ENCODE results near the gene HAX1. TPM values are rescaled to one million over a fixed set of nuclear protein-coding genes. Genes with fewer than 3 reads are reported as not detected.
A peak's percentile ranks its signal among the peaks of the same experiment; 100 is the strongest.

HAX1 gene
- total RNA-seq (2021; fragmentation: NEBNext Ultra II Directional; extraction: Animal tissue kit (Norgen Biotek cat#: 25700)): 73.7 and 82.2 TPM in 2 replicates
- polyA plus RNA-seq (2011; rRNA removed): 111 and 115 TPM in 2 replicates
- polyA plus RNA-seq (2011; cell fraction: cytosol; rRNA removed): 125 TPM
- polyA plus RNA-seq (2011; cell fraction: nucleus; rRNA removed): 121 TPM
- polyA plus RNA-seq (2012, experiment 1 of 2): 91.0 to 107 TPM (median 105 TPM) in 4 replicates
- polyA plus RNA-seq (2012, experiment 2 of 2): 130 TPM
- 76.6 TPM for polyA plus RNA-seq (2013, experiment 1 of 2)
- 74.5 TPM for polyA plus RNA-seq (2013, experiment 2 of 2)
- polyA minus RNA-seq (2011; rRNA and poly(A)+ RNA removed): 72.3 and 75.2 TPM in 2 replicates
- polyA minus RNA-seq (2011; cell fraction: cytosol; rRNA and poly(A)+ RNA removed): 32.4 TPM
- polyA minus RNA-seq (2011; cell fraction: nucleus; rRNA and poly(A)+ RNA removed): 26.4 TPM
- long read RNA-seq, experiment 1, transcript HAX1-201 (7 exons, 1,227 nt): major isoform, 53 of 74 reads
- long read RNA-seq, experiment 1, partial matches to known transcripts: 15 of 74 reads
- long read RNA-seq, experiment 1, other reads (novel, unspliced or antisense): 3 of 74 reads
- long read RNA-seq, experiment 2, transcript HAX1-201 (7 exons, 1,227 nt): major isoform, 84 of 97 reads
- long read RNA-seq, experiment 2, partial matches to known transcripts: 1 of 97 reads
- long read RNA-seq, experiment 2, other reads (novel, unspliced or antisense): 5 of 97 reads

- H4K5ac ChIP-seq (ENCODE audit: insufficient read length, low read depth, low read length): peak within 1 kb of the TSS; percentile 78
- no peak within 1 kb of the TSS for H2BK15ac ChIP-seq (ENCODE audit: low read length)
- H3K14ac ChIP-seq (ENCODE audit: insufficient read length): peak within 1 kb of the TSS; percentile 81
- H3K36me3 ChIP-seq (ENCODE audit: control insufficient read depth in 2 of 4, insufficient read depth in 4 of 4, low read length in 3 of 4): peaks cover 13 to 45% (median 29%) of the 10 kb centered on the region in 4 experiments; a peak in 6 of 8 replicates
- no peak within 1 kb of the TSS for H3K56ac ChIP-seq (replicated peaks; ENCODE audit: insufficient read length, low read depth, low read length)
- FAIRE-seq (peak; percentile 19), DNase-seq (ENCODE audit: low read depth in 1 of 2, low spot score in 2 of 2) (peak; percentile 64 to 91)
- peak within 1 kb of the TSS; percentile 60 to 87 for H3K4me2 ChIP-seq (ENCODE audit: insufficient read depth in 1 of 2, low read depth in 2 of 2, low read length in 2 of 2)
- H3K4me1 ChIP-seq (replicated peaks in 1 of 4; ENCODE audit: control insufficient read depth in 3 of 4, insufficient read depth in 4 of 4, low read length in 3 of 4): peaks cover 0 to 5% (median 0%) of the 10 kb centered on the region in 4 experiments; a peak in 2 of 7 replicates
- ChIA-PET CTCF (ENCODE audit: partially characterized antibody) (interaction anchor here (0.6 to 4.6 kb wide), 28 partner anchors 9 to 316 kb away, joined by 3 to 17 read pairs (median 4); no protein-coding TSS in a partner anchor), POLR2A (ENCODE audit: partially characterized antibody) (interaction anchor here (0.6 to 1.9 kb wide), 17 partner anchors 11 to 213 kb away, joined by 3 to 15 read pairs (median 4); partner anchors contain the start of genes ATP8B2 and UBAP2L)
- 0 out of 2 replicates have a peak within 1 kb of the TSS, but pooled peaks have one; percentile 39 for H2AK5ac ChIP-seq (ENCODE audit: low read depth, low read length)
- no peaks in the 10 kb centered on the region; the same call in none of the 2 replicates for H3K23me2 ChIP-seq (ENCODE audit: low read depth, low read length)
- H2AFZ ChIP-seq (ENCODE audit: low read length): peak within 1 kb of the TSS; percentile 91
- H3K18ac ChIP-seq (ENCODE audit: extremely low read depth, low read length): peak within 1 kb of the TSS; percentile 98
- peak within 1 kb of the TSS; percentile 50; the same call in 1 of the 2 replicates for H2BK12ac ChIP-seq (ENCODE audit: low read depth, low read length)
- peak within 1 kb of the TSS; percentile 30 for H2BK120ac ChIP-seq (replicated peaks; ENCODE audit: low read depth, low read length)
- no peaks in the 10 kb centered on the region; the same call in 1 of the 2 replicates for H3K79me1 ChIP-seq (ENCODE audit: low read depth, low read length)
- 1% methylated on average over 47 of the region's 47 CpGs; no CpG with 5 or more reads in 1 of the 2 experiments for WGBS, 2 experiments (ENCODE audit: extremely low coverage in 1 of 2, insufficient coverage in 1 of 2, insufficient read length in 1 of 2, insufficient replicate concordance in 2 of 2, low coverage in 1 of 2, low lambda C conversion rate in 2 of 2, missing lambda C conversion rate in 1 of 2)
- H3K79me2 ChIP-seq (ENCODE audit: control insufficient read depth in 1 of 2, insufficient read depth in 2 of 2, low read length in 2 of 2): peaks cover 0 to 6% of the 10 kb centered on the region in 2 experiments; a peak in 1 of 4 replicates
- H3K4ac ChIP-seq (replicated peaks; ENCODE audit: insufficient read length, low read depth, low read length): peak within 1 kb of the TSS; percentile 50
- H2BK20ac ChIP-seq (ENCODE audit: low read length): no peak within 1 kb of the TSS
- H4K91ac ChIP-seq (replicated peaks; ENCODE audit: insufficient read length, low read length): peak within 1 kb of the TSS; percentile 67
- H2BK5ac ChIP-seq (ENCODE audit: low read depth, low read length): peak within 1 kb of the TSS; percentile 91
- H4K8ac ChIP-seq (ENCODE audit: extremely low read depth, insufficient read depth, low read length): peak within 1 kb of the TSS; percentile 60
- H3K9me3 ChIP-seq (ENCODE audit: insufficient read depth in 2 of 2, low read depth in 1 of 2, low read length in 1 of 2): no peaks in the 10 kb centered on the region
- H3K9ac ChIP-seq (replicated peaks in 1 of 4; ENCODE audit: extremely low read depth in 1 of 4, low read depth in 3 of 4, low read length in 3 of 4): peak within 1 kb of the TSS; percentile 68 to 97 (median 84)
- no peak within 1 kb of the TSS for H3K23ac ChIP-seq (ENCODE audit: insufficient read length)
- peaks cover 0 to 3% of the 10 kb centered on the region in 2 experiments for H4K20me1 ChIP-seq (replicated peaks in 1 of 2; ENCODE audit: control insufficient read depth in 1 of 2, insufficient read depth in 2 of 2, low read length in 2 of 2)
- peak within 1 kb of the TSS; percentile 89 to 98 (median 94) for H3K4me3 ChIP-seq (ENCODE audit: extremely low read depth in 1 of 4, insufficient read depth in 2 of 4, low read depth in 3 of 4, low read length in 4 of 4)
- H3K27me3 ChIP-seq (replicated peaks in 1 of 4; ENCODE audit: control insufficient read depth in 3 of 4, extremely low read depth in 1 of 4, insufficient read depth in 3 of 4, low read length in 3 of 4): no peaks in the 10 kb centered on the region
- peak within 1 kb of the TSS; percentile 81; the same call in 1 of the 2 replicates for H3K27ac ChIP-seq (ENCODE audit: low read depth, low read length)
- TF ChIP-seq EGR1 (IDR thresholded peaks at IDR 0.05; ENCODE audit: borderline replicate concordance, low read depth, low read length) (peak; percentile 62; the same call in 1 of the 2 replicates), JUN (IDR thresholded peaks at IDR 0.05; ENCODE audit: low read depth, low read length) (no peak), CREB1 (IDR thresholded peaks at IDR 0.05) (peak; percentile 79), SRF (IDR thresholded peaks at IDR 0.05; ENCODE audit: low read depth, low read length) (0 out of 2 replicates have a peak, but pooled peaks have one; percentile 14), KDM5A (IDR thresholded peaks at IDR 0.05; ENCODE audit: low read length) (peak; percentile 99), SIX5 (IDR thresholded peaks at IDR 0.05; ENCODE audit: low read depth, low read length) (no peak)
Measured at GRCh38 chr1:154272217-154272998, at the start of gene HAX1. HAX1 (plus strand) TSS chr1:154272629; CDS start chr1:154272724, 95 bp downstream.

Measured in H1 (cell line).